ENCODE data around the gene CDH8.

GRCh38 chr16:61957075-61957855, 79.0 kb downstream of the CDH8 start:
- no peak for TF ChIP-seq EZH2 (IDR thresholded peaks at IDR 0.05; ENCODE audit: borderline replicate concordance, low read depth, low read length, severe bottlenecking)
- TF ChIP-seq, protein P1, sequence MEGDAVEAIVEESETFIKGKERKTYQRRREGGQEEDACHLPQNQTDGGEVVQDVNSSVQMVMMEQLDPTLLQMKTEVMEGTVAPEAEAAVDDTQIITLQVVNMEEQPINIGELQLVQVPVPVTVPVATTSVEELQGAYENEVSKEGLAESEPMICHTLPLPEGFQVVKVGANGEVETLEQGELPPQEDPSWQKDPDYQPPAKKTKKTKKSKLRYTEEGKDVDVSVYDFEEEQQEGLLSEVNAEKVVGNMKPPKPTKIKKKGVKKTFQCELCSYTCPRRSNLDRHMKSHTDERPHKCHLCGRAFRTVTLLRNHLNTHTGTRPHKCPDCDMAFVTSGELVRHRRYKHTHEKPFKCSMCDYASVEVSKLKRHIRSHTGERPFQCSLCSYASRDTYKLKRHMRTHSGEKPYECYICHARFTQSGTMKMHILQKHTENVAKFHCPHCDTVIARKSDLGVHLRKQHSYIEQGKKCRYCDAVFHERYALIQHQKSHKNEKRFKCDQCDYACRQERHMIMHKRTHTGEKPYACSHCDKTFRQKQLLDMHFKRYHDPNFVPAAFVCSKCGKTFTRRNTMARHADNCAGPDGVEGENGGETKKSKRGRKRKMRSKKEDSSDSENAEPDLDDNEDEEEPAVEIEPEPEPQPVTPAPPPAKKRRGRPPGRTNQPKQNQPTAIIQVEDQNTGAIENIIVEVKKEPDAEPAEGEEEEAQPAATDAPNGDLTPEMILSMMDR (IDR thresholded peaks at IDR 0.05; ENCODE audit: borderline replicate concordance, extremely low read depth, low read length, poor library complexity, severe bottlenecking), result no peak

Measured in DND-41 (cell line).